ENCODE measurements around the gene ACVR1C. TPM values are rescaled to one million over a fixed set of nuclear protein-coding genes. Genes with fewer than 3 reads are reported as not detected.

ACVR1C gene
- total and polyA plus RNA-seq, 4 donors, result 0.61 to 2.1 (median 1.4) TPM

DNA sequence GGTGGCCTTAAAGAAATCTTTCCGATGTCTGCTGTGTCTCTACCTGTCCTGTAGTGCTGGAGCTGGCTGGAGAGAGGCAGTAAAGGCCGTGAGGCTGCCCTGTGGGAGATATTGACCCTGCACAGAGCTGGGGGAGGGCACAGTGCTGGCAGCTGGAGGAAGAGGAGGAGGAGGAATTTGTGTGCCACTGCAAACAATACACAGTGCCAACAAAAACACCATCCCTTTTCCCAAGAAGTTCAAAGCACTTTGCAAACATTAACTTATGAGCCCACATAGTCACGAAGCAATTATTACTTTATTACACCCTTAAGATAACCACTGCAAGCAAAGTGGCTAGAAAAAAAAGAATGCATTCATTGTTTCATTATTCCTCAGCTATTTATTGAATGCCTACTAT, 139.8 kb downstream of the ACVR1C start:
- Histone ChIP-seq H3K36me3 (ENCODE audit: control insufficient read depth, insufficient read depth, low read length) (no peaks in the 10 kb centered on the region), H3K27ac (ENCODE audit: low read depth, low read length) (no peak overlapping the region), H3K4me1 (ENCODE audit: control insufficient read depth, insufficient read depth, low read length) (no peaks in the 10 kb centered on the region), H3K27me3 (ENCODE audit: control insufficient read depth, insufficient read depth, low read length) (peaks cover 5% of the 10 kb centered on the region), H3K4me3 (ENCODE audit: low read depth, low read length) (no peak overlapping the region), H3K9me3 (ENCODE audit: control insufficient read depth, insufficient read depth, low read length) (no peaks in the 10 kb centered on the region)
- DNase-seq (ENCODE audit: low read depth in 4 of 6, low spot score in 6 of 6), result no peak
- 58% methylated on average over 2 of the region's 3 CpGs for WGBS (ENCODE audit: insufficient coverage)

GRCh38 chr2:157487747-157488146, 140.9 kb downstream of the ACVR1C start:
- Histone ChIP-seq H3K36me3 (ENCODE audit: control insufficient read depth, insufficient read depth, low read length) (no peaks in the 10 kb centered on the region), H3K9me3 (ENCODE audit: control insufficient read depth, insufficient read depth, low read length) (no peaks in the 10 kb centered on the region), H3K27me3 (ENCODE audit: control insufficient read depth, insufficient read depth, low read length) (peaks cover 5% of the 10 kb centered on the region), H3K4me1 (ENCODE audit: control insufficient read depth, insufficient read depth, low read length) (no peaks in the 10 kb centered on the region), H3K4me3 (ENCODE audit: low read depth, low read length) (no peak overlapping the region), H3K27ac (ENCODE audit: low read depth, low read length) (no peak overlapping the region)
- 80% methylated on average over 1 of the region's 3 CpGs for whole genome bisulfite sequencing (ENCODE audit: insufficient coverage)
- DNase-seq (ENCODE audit: low read depth in 4 of 6, low spot score in 6 of 6), result no peak

DNA sequence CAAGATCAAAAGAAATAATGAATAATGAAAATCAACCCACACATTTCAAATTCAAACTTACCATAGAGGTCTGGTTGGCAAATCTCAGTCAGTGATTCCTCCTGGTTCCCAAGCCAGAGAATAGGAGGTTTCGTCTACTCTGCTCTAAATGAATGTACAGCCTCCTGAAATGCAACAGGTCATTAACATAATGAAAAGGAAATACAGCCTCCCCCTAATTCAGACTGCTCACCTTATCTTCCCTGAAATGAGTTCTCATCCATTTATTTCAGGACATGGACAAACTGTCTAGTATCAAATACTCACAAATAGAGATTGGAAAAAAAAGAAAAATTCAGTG, 141.4 kb downstream of the ACVR1C start:
- Histone ChIP-seq H3K36me3 (ENCODE audit: control insufficient read depth, insufficient read depth, low read length) (no peaks in the 10 kb centered on the region), H3K4me1 (ENCODE audit: control insufficient read depth, insufficient read depth, low read length) (no peaks in the 10 kb centered on the region), H3K9me3 (ENCODE audit: control insufficient read depth, insufficient read depth, low read length) (no peaks in the 10 kb centered on the region), H3K27ac (ENCODE audit: low read depth, low read length) (no peak overlapping the region), H3K4me3 (ENCODE audit: low read depth, low read length) (no peak overlapping the region), H3K27me3 (ENCODE audit: control insufficient read depth, insufficient read depth, low read length) (peaks cover 5% of the 10 kb centered on the region)
- DNase-seq (ENCODE audit: low read depth in 4 of 6, low spot score in 6 of 6), result no peak
- WGBS (ENCODE audit: insufficient coverage), result no CpG with 5 or more reads among the region's 1 CpG

GRCh38 chr2:157486596-157487270, 141.9 kb downstream of the ACVR1C start:
- H3K4me3 ChIP-seq (ENCODE audit: low read depth, low read length), result no peak overlapping the region
- DNase-seq (ENCODE audit: low read depth in 4 of 6, low spot score in 6 of 6), result no peak

DNA sequence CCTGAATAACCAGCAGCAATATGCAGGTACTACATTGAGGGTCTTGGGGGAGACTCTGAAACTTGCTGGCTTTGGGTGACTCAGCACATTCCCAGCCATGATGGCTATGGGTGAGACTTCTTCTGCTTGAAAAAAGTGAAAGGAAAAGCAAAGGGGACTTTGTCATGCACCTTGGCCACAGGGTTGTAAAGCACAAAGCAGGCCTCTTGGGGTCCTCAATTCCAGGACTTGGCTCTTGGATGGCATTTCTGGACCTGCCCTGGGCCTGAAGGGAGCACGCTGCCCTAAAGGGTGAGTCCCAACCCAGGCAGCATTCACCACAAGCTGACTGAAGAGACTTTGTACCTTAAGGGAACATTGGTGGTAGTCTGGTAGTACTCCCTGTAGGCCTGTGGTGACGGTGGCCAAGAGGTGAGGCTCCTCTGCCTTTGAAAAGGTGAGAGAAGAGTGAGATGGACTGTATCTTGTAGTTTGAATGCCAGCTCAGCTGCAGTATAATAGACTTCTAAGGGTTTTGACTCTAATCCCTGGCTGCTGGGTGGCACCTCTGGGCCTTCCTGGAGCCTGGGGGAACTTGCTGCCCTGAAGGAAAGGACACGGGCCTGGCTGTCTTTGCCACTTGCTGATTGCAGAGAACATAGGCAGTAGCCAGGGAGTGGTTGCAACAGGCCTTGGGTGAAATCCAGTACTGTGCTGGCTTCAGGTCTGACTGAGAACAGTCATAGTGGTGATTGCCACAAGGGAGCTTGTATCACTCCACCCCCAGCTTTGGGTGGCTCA, 148.3 kb downstream of the ACVR1C start:
- 83% methylated on average over 3 of the region's 3 CpGs for WGBS (ENCODE audit: insufficient coverage)
- DNase-seq (ENCODE audit: low read depth in 4 of 6, low spot score in 6 of 6), result no peak
- no peaks in the 10 kb centered on the region for H3K36me3 ChIP-seq (ENCODE audit: control insufficient read depth, insufficient read depth, low read length)

More at GRCh38 chr2:157486596-157487270, 141.9 kb downstream of the ACVR1C start:
- 100% methylated on average over 1 of the region's 4 CpGs for WGBS (ENCODE audit: insufficient coverage)
- H3K36me3 ChIP-seq (ENCODE audit: control insufficient read depth, insufficient read depth, low read length), result no peaks in the 10 kb centered on the region
- no peaks in the 10 kb centered on the region for H3K4me1 ChIP-seq (ENCODE audit: control insufficient read depth, insufficient read depth, low read length)
- no peak overlapping the region for H3K27ac ChIP-seq (ENCODE audit: low read depth, low read length)
- no peaks in the 10 kb centered on the region for H3K9me3 ChIP-seq (ENCODE audit: control insufficient read depth, insufficient read depth, low read length)
- peaks cover 5% of the 10 kb centered on the region for H3K27me3 ChIP-seq (ENCODE audit: control insufficient read depth, insufficient read depth, low read length)

GRCh38 chr2:157479081-157480027, 149.3 kb downstream of the ACVR1C start:
- H3K4me1 ChIP-seq (ENCODE audit: control insufficient read depth, insufficient read depth, low read length), result no peaks in the 10 kb centered on the region
- DNase-seq (ENCODE audit: low read depth in 4 of 6, low spot score in 6 of 6), result no peak
- 94% methylated on average over 3 of the region's 7 CpGs for WGBS (ENCODE audit: insufficient coverage)

More for the DNA sequence above, 148.3 kb downstream of the ACVR1C start:
- Histone ChIP-seq H3K9me3 (ENCODE audit: control insufficient read depth, insufficient read depth, low read length) (no peaks in the 10 kb centered on the region), H3K27ac (ENCODE audit: low read depth, low read length) (no peak overlapping the region), H3K27me3 (ENCODE audit: control insufficient read depth, insufficient read depth, low read length) (no peaks in the 10 kb centered on the region), H3K4me3 (ENCODE audit: low read depth, low read length) (no peak overlapping the region), H3K4me1 (ENCODE audit: control insufficient read depth, insufficient read depth, low read length) (no peaks in the 10 kb centered on the region)

GRCh38 chr2:157477919-157478318, 150.7 kb downstream of the ACVR1C start:
- Histone ChIP-seq H3K27ac (ENCODE audit: low read depth, low read length) (no peak overlapping the region), H3K4me3 (ENCODE audit: low read depth, low read length) (no peak overlapping the region)
- no peak for DNase-seq (ENCODE audit: low read depth in 4 of 6, low spot score in 6 of 6)

More at GRCh38 chr2:157479081-157480027, 149.3 kb downstream of the ACVR1C start:
- Histone ChIP-seq H3K27me3 (ENCODE audit: control insufficient read depth, insufficient read depth, low read length) (no peaks in the 10 kb centered on the region), H3K36me3 (ENCODE audit: control insufficient read depth, insufficient read depth, low read length) (no peaks in the 10 kb centered on the region), H3K27ac (ENCODE audit: low read depth, low read length) (no peak overlapping the region), H3K4me3 (ENCODE audit: low read depth, low read length) (no peak overlapping the region), H3K9me3 (ENCODE audit: control insufficient read depth, insufficient read depth, low read length) (no peaks in the 10 kb centered on the region)

GRCh38 chr2:157476953-157477709, 151.5 kb downstream of the ACVR1C start:
- H3K36me3 ChIP-seq (ENCODE audit: control insufficient read depth, insufficient read depth, low read length), result no peaks in the 10 kb centered on the region
- no peak for DNase-seq (ENCODE audit: low read depth in 4 of 6, low spot score in 6 of 6)
- H3K4me3 ChIP-seq (ENCODE audit: low read depth, low read length), result no peak overlapping the region
- no peaks in the 10 kb centered on the region for H3K27me3 ChIP-seq (ENCODE audit: control insufficient read depth, insufficient read depth, low read length)
- no peak overlapping the region for H3K27ac ChIP-seq (ENCODE audit: low read depth, low read length)
- no peaks in the 10 kb centered on the region for H3K4me1 ChIP-seq (ENCODE audit: control insufficient read depth, insufficient read depth, low read length)
- no peaks in the 10 kb centered on the region for H3K9me3 ChIP-seq (ENCODE audit: control insufficient read depth, insufficient read depth, low read length)

More at GRCh38 chr2:157477919-157478318, 150.7 kb downstream of the ACVR1C start:
- Histone ChIP-seq H3K9me3 (ENCODE audit: control insufficient read depth, insufficient read depth, low read length) (no peaks in the 10 kb centered on the region), H3K27me3 (ENCODE audit: control insufficient read depth, insufficient read depth, low read length) (no peaks in the 10 kb centered on the region), H3K4me1 (ENCODE audit: control insufficient read depth, insufficient read depth, low read length) (no peaks in the 10 kb centered on the region), H3K36me3 (ENCODE audit: control insufficient read depth, insufficient read depth, low read length) (no peaks in the 10 kb centered on the region)
